Measurements from ENCODE around the gene MYH9. TPM values are rescaled to one million over a fixed set of nuclear protein-coding genes. Genes with fewer than 3 reads are reported as not detected.
A peak's percentile ranks its signal among the peaks of the same experiment; 100 is the strongest.

MYH9 gene
- total RNA-seq, 1 donor from 2014 or later = 1,853 TPM

DNA sequence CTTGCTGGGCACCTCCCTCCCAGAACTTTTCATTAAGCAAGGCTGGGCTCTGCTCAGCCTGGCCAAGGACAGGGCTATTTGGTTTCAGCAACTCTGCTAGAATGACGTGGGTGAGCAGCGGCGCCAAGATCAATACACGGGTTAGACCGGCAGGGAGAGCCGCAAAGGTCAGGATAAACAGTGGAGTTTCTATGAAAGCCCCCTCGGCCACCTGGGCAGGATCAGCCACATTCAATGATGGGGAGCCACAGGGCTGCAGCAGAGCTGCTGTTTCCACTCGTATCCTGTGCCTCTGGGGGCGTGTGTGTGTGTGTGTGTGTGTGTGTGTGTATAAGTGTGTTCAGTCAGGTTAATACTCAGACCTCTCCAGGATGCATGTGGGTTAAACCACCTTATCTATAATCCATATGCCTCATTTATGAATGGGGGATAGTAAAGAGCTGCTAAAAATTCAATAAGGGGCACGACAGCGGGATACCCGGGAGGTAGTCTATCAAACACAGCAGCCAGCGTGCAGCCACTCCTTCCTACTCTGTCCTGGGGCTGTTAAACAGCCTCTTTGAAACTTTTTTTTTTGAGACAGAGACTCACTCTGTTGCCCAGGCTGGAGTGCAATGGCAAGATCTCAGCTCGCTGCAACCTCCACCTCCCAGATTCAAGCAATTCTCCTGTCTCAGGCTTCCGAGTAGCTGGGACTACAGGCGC, 34.8 kb downstream of the MYH9 start:
- Mint-ChIP-seq H3K27me3 (ENCODE audit: low read depth) (no peaks in the 10 kb centered on the region), H3K27ac (ENCODE audit: unreplicated experiment) (peak overlapping the region; percentile 94), H3K4me3 (ENCODE audit: unreplicated experiment) (peak overlapping the region; percentile 43), H3K9me3 (ENCODE audit: low read depth) (no peaks in the 10 kb centered on the region), H3K36me3 (ENCODE audit: low read depth) (peaks cover 18% of the 10 kb centered on the region), H3K4me1 (ENCODE audit: low read depth) (peaks cover 93% of the 10 kb centered on the region)
- TF ChIP-seq CTCF (IDR thresholded peaks at IDR 0.05) = no peak
- DNase-seq (ENCODE audit: low spot score) = no peak

DNA sequence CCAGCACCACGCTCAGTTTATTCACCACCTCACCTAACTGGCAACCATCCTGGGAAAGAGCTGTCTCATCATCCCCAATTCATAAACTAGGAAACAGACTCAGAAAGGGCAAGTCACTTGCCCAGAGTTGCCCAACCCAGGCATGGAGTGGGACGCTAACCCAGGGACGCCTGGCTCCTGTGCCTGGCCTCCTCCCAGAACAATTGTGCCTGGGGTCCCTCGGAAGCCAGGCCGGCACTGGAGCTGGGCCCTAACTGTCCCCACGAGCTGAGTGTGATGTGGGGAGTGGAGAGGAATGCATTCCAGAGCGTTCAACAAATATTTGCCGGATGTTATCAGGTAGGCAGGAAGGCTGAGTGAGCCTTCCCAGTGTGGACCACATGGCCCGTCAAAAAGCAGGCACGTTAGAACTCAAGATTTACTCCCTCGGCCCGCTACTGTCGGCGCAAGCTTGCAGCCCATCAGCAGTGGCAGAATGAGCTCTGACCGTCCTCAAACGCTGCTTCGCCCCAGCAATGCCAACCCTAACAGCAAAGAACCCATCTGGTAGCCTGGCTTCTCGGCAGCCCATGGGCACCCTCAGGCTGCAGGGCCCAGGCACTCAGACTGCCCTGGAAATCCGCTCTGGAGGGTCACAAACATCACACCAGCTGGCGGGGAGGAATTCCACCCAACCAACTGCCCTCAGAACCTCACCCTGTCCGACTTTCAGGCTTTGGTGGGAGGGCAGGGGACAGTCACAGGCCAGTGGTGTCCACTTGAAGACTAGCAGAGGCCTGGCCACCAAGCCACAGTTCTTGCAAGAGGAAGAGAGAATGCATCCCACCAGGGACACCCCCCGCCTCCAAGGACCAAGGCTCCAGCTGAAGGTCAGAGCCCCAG, 35.6 kb downstream of the MYH9 start:
- DNase-seq (ENCODE audit: low spot score) = no peak
- H3K27me3 Mint-ChIP-seq (ENCODE audit: low read depth) = no peaks in the 10 kb centered on the region
- H3K4me1 Mint-ChIP-seq (ENCODE audit: low read depth) = peaks cover 91% of the 10 kb centered on the region
- no peak for TF ChIP-seq CTCF (IDR thresholded peaks at IDR 0.05)
- peak overlapping the region; percentile 58 for H3K4me3 Mint-ChIP-seq (ENCODE audit: unreplicated experiment)
- H3K9me3 Mint-ChIP-seq (ENCODE audit: low read depth) = no peaks in the 10 kb centered on the region
- H3K27ac Mint-ChIP-seq (ENCODE audit: unreplicated experiment) = peak overlapping the region; percentile 94
- peaks cover 24% of the 10 kb centered on the region for H3K36me3 Mint-ChIP-seq (ENCODE audit: low read depth)

GRCh38 chr22:36350751-36351594, 36.8 kb downstream of the MYH9 start:
- H3K27me3 Mint-ChIP-seq (ENCODE audit: low read depth) = no peaks in the 10 kb centered on the region
- no peaks in the 10 kb centered on the region for H3K9me3 Mint-ChIP-seq (ENCODE audit: low read depth)
- DNase-seq (ENCODE audit: low spot score) = no peak
- peak overlapping the region; percentile 58 for H3K4me3 Mint-ChIP-seq (ENCODE audit: unreplicated experiment)
- peaks cover 19% of the 10 kb centered on the region for H3K36me3 Mint-ChIP-seq (ENCODE audit: low read depth)
- H3K4me1 Mint-ChIP-seq (ENCODE audit: low read depth) = peaks cover 88% of the 10 kb centered on the region
- H3K27ac Mint-ChIP-seq (ENCODE audit: unreplicated experiment) = peak overlapping the region; percentile 94
- peak; percentile 27 for TF ChIP-seq CTCF (IDR thresholded peaks at IDR 0.05)

GRCh38 chr22:36349726-36350125, 38.0 kb downstream of the MYH9 start:
- DNase-seq (ENCODE audit: low spot score) = no peak
- no peaks in the 10 kb centered on the region for H3K27me3 Mint-ChIP-seq (ENCODE audit: low read depth)
- H3K27ac Mint-ChIP-seq (ENCODE audit: unreplicated experiment) = peak overlapping the region; percentile 94
- peaks cover 19% of the 10 kb centered on the region for H3K36me3 Mint-ChIP-seq (ENCODE audit: low read depth)
- H3K4me3 Mint-ChIP-seq (ENCODE audit: unreplicated experiment) = no peak overlapping the region
- peaks cover 81% of the 10 kb centered on the region for H3K4me1 Mint-ChIP-seq (ENCODE audit: low read depth)
- H3K9me3 Mint-ChIP-seq (ENCODE audit: low read depth) = no peaks in the 10 kb centered on the region
- no peak for TF ChIP-seq CTCF (IDR thresholded peaks at IDR 0.05)

GRCh38 chr22:36348760-36349159, 39.0 kb downstream of the MYH9 start:
- Mint-ChIP-seq H3K36me3 (ENCODE audit: low read depth) (peaks cover 24% of the 10 kb centered on the region), H3K4me1 (ENCODE audit: low read depth) (peaks cover 81% of the 10 kb centered on the region), H3K4me3 (ENCODE audit: unreplicated experiment) (no peak overlapping the region), H3K27me3 (ENCODE audit: low read depth) (no peaks in the 10 kb centered on the region), H3K27ac (ENCODE audit: unreplicated experiment) (peak overlapping the region; percentile 94), H3K9me3 (ENCODE audit: low read depth) (no peaks in the 10 kb centered on the region)
- DNase-seq (ENCODE audit: low spot score) = no peak
- TF ChIP-seq CTCF (IDR thresholded peaks at IDR 0.05) = no peak
